Measurements from ENCODE around the gene FER. TPM values are rescaled to one million over a fixed set of nuclear protein-coding genes. Genes with fewer than 3 reads are reported as not detected.

The FER gene
- total RNA-seq, 1 donor: 36.6 TPM

DNA sequence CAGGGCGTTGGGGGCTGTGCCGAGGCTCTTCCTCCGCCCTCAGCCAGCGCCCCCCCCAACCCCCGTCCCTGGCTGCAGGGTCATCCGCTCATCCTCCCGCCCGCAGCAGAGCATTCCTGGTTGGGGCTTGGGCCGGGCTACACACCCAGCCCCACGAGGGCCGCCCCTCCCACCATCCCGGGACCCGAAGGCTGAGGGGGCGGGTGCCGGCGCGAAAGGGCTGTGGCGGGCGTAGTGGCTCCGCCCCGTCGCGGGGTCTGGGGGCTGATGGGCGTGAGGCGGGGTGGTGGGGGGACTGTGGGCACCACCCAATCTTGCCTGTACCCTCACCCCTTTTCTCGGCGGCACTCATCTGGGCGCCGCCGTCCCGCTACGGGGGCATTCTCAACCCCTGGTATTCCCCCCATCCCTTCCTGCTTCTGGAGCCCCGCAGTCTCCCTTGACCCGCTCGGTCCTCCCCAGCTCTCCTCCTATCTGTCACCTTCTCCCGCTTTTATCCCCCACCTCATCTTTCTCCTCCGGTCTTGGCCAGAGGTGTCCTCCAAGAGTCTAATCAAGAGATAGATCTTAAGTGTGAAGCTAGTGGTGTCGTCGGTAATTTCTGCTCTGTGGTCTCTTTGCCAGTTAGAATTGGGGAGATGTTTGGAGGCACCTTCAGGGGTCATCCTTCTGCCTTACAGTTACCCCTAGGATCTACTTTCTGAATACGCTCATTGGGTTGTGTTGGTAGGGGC is 1.6 kb downstream of the FER start:
- H3K27ac ChIP-seq (ENCODE audit: low read depth, low read length): peak overlapping the region; percentile 89
- peaks cover 43% of the 10 kb centered on the region for H3K79me2 ChIP-seq (ENCODE audit: insufficient read depth, low read length)
- H3K9me3 ChIP-seq (ENCODE audit: low read depth, low read length): no peaks in the 10 kb centered on the region
- H3K4me1 ChIP-seq (ENCODE audit: insufficient read depth, low read length): peaks cover 23% of the 10 kb centered on the region
- DNase-seq (ENCODE audit: insufficient read length, low spot score, missing footprints): peak; percentile 81
- peak overlapping the region; percentile 98 for H3K4me2 ChIP-seq (ENCODE audit: insufficient read depth, low read length)
- H3K27me3 ChIP-seq (ENCODE audit: insufficient read depth, low read length): no peaks in the 10 kb centered on the region
- TF ChIP-seq, protein P1, sequence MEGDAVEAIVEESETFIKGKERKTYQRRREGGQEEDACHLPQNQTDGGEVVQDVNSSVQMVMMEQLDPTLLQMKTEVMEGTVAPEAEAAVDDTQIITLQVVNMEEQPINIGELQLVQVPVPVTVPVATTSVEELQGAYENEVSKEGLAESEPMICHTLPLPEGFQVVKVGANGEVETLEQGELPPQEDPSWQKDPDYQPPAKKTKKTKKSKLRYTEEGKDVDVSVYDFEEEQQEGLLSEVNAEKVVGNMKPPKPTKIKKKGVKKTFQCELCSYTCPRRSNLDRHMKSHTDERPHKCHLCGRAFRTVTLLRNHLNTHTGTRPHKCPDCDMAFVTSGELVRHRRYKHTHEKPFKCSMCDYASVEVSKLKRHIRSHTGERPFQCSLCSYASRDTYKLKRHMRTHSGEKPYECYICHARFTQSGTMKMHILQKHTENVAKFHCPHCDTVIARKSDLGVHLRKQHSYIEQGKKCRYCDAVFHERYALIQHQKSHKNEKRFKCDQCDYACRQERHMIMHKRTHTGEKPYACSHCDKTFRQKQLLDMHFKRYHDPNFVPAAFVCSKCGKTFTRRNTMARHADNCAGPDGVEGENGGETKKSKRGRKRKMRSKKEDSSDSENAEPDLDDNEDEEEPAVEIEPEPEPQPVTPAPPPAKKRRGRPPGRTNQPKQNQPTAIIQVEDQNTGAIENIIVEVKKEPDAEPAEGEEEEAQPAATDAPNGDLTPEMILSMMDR (IDR thresholded peaks at IDR 0.05; ENCODE audit: extremely low read depth, low read depth, low read length): no peak
- H2AFZ ChIP-seq (ENCODE audit: low read length): peak overlapping the region; percentile 81
- H3K4me3 ChIP-seq (ENCODE audit: insufficient read depth, low read length): peak overlapping the region; percentile 74
- no peaks in the 10 kb centered on the region for H3K36me3 ChIP-seq (ENCODE audit: insufficient read depth, low read length)
- H4K20me1 ChIP-seq (ENCODE audit: insufficient read depth, low read length): no peaks in the 10 kb centered on the region

GRCh38 chr5:108753331-108753730 is 5.6 kb downstream of the FER start:
- Histone ChIP-seq H3K9me3 (ENCODE audit: low read depth, low read length) (no peaks in the 10 kb centered on the region), H3K36me3 (ENCODE audit: insufficient read depth, low read length) (no peaks in the 10 kb centered on the region), H4K20me1 (ENCODE audit: insufficient read depth, low read length) (no peaks in the 10 kb centered on the region), H3K4me1 (ENCODE audit: insufficient read depth, low read length) (peaks cover 24% of the 10 kb centered on the region), H3K79me2 (ENCODE audit: insufficient read depth, low read length) (peaks cover 71% of the 10 kb centered on the region), H3K27me3 (ENCODE audit: insufficient read depth, low read length) (no peaks in the 10 kb centered on the region), H3K27ac (ENCODE audit: low read depth, low read length) (peak overlapping the region; percentile 61), H3K4me3 (ENCODE audit: insufficient read depth, low read length) (no peak overlapping the region), H2AFZ (ENCODE audit: low read length) (no peak overlapping the region), H3K4me2 (ENCODE audit: insufficient read depth, low read length) (peak overlapping the region; percentile 59)
- no peak for DNase-seq (ENCODE audit: insufficient read length, low spot score, missing footprints)
- TF ChIP-seq, protein P1 (IDR thresholded peaks at IDR 0.05; ENCODE audit: extremely low read depth, low read depth, low read length): no peak

GRCh38 chr5:108753877-108754276 is 6.2 kb downstream of the FER start:
- no peaks in the 10 kb centered on the region for H4K20me1 ChIP-seq (ENCODE audit: insufficient read depth, low read length)
- H3K79me2 ChIP-seq (ENCODE audit: insufficient read depth, low read length): peaks cover 76% of the 10 kb centered on the region
- no peaks in the 10 kb centered on the region for H3K27me3 ChIP-seq (ENCODE audit: insufficient read depth, low read length)
- H3K4me1 ChIP-seq (ENCODE audit: insufficient read depth, low read length): peaks cover 24% of the 10 kb centered on the region
- no peak for DNase-seq (ENCODE audit: insufficient read length, low spot score, missing footprints)
- H3K4me3 ChIP-seq (ENCODE audit: insufficient read depth, low read length): no peak overlapping the region
- H3K27ac ChIP-seq (ENCODE audit: low read depth, low read length): peak overlapping the region; percentile 61
- no peak overlapping the region for H2AFZ ChIP-seq (ENCODE audit: low read length)
- H3K36me3 ChIP-seq (ENCODE audit: insufficient read depth, low read length): no peaks in the 10 kb centered on the region
- TF ChIP-seq, protein P1 (IDR thresholded peaks at IDR 0.05; ENCODE audit: extremely low read depth, low read depth, low read length): no peak
- H3K4me2 ChIP-seq (ENCODE audit: insufficient read depth, low read length): peak overlapping the region; percentile 59
- no peaks in the 10 kb centered on the region for H3K9me3 ChIP-seq (ENCODE audit: low read depth, low read length)

GRCh38 chr5:108760512-108760911 is 12.8 kb downstream of the FER start:
- Histone ChIP-seq H3K4me3 (ENCODE audit: insufficient read depth, low read length) (no peak overlapping the region), H3K4me2 (ENCODE audit: insufficient read depth, low read length) (no peak overlapping the region), H3K4me1 (ENCODE audit: insufficient read depth, low read length) (no peaks in the 10 kb centered on the region), H3K9me3 (ENCODE audit: low read depth, low read length) (no peaks in the 10 kb centered on the region), H3K27ac (ENCODE audit: low read depth, low read length) (no peak overlapping the region), H4K20me1 (ENCODE audit: insufficient read depth, low read length) (no peaks in the 10 kb centered on the region), H3K79me2 (ENCODE audit: insufficient read depth, low read length) (peaks cover 70% of the 10 kb centered on the region), H3K36me3 (ENCODE audit: insufficient read depth, low read length) (no peaks in the 10 kb centered on the region), H2AFZ (ENCODE audit: low read length) (no peak overlapping the region), H3K27me3 (ENCODE audit: insufficient read depth, low read length) (no peaks in the 10 kb centered on the region)
- no peak for DNase-seq (ENCODE audit: insufficient read length, low spot score, missing footprints)
- TF ChIP-seq, protein P1 (IDR thresholded peaks at IDR 0.05; ENCODE audit: extremely low read depth, low read depth, low read length): no peak
